Putamen (tissue), 1 donor: Measurements from ENCODE around the gene KIAA0753.

Source experiments
- DNase-seq: peaks from one replicate; pipeline ENCODE4 v3.0.0-alpha.2; 2016; ENCODE audit warnings: low spot score

The KIAA0753 gene

DNA sequence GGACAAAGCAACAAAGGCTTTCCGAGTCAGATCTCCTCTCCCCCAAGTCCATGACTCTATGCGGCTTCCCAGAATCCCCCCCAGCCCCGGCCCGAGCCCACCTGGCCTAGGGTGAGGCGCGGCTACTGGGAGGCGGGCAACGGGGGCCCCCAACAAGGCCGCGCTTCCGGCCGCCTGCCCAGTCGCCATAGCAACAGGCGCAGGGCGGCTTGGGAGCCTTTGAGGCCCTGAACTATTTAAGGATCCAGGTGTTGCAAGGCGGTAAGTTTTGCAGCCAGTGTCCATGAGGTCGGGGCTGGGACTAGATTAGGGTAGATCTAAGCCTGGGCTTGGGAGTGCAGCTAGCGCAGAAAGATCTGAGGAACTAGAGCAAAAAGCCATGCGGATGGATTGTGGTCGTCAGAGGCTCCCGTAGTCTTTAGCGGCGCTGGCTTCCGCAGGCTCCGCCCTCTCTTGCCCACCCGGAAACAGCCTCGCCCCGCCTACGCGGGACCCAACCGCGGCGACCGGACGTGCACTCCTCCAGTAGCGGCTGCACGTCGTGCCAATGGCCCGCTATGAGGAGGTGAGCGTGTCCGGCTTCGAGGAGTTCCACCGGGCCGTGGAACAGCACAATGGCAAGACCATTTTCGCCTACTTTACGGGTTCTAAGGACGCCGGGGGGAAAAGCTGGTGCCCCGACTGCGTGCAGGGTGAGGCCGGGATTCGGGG is at the start of gene KIAA0753, which contains the start of gene TXNDC17:
Gene KIAA0753 (minus strand): TSS at position 176 of the 711 bp plus-strand sequence. CDS start 5,608 bp downstream, outside the sequence.
Gene TXNDC17 (plus strand): TSS at position 525 of the 711 bp plus-strand sequence. CDS start 23 bp downstream, at position 548.
- DNase-seq, result peak; percentile 88

DNA sequence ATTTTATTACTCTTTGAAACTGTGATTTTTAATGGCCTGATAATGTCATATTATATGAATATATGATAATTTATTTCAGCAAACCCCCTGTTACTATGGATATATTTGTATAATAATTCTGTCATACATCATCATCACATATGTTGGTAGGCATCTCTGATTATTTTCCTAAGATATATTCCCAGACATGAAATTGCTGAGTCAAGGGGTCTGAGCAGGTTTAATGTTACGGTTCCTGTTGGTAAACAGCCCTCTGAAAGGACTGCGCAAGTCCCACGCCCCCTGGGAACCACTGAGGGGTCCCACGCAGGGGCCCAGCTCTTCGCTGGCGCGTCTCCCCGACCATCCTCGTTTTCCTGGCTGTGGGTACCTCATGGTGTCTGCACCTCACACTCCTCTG is 48.4 kb upstream of the KIAA0753 start:
- no peak for DNase-seq

- DNase-seq, result no peak
These were observed 45.5 kb upstream of the KIAA0753 start for GRCh38 chr17:6686026-6686425.

- DNase-seq, result no peak
These were observed 44.6 kb upstream of the KIAA0753 start for GRCh38 chr17:6684881-6685767.

GRCh38 chr17:6684460-6684783 is 43.9 kb upstream of the KIAA0753 start:
- DNase-seq, result no peak

DNA sequence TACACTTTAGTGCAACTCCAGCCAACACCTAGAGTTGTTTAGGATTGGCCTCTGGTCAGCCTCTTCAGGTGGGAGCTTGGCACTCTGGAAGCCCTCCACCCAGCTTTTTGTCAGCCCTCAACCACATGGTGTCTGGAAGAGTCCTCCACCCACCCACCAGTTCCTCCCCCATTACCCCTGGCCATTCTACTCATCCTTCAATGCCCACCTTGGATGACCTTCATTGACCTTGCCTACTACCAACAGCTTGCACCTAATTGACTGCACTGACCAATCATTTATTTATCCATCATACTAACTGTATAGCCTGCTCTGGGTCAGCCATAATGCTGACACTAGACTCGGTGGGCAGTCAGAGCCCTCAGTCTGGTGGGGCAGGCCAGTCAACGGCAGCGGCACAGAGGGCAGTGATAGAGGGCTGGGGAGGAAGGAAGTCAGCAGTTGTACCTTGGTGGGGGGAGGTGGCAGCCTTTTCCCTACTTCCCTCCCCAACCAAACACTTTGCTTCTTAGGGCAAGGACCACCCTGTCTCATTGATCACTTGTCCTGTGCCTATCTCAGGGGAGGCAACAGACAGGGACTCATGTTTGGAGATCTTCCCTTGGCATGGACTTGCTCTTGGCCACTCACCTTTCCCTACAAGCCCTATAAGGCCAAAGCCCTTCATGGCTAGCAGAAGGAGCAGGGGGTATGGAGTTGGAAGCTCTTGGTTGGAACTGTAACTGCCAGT is 43.4 kb upstream of the KIAA0753 start:
- DNase-seq, result no peak

DNA sequence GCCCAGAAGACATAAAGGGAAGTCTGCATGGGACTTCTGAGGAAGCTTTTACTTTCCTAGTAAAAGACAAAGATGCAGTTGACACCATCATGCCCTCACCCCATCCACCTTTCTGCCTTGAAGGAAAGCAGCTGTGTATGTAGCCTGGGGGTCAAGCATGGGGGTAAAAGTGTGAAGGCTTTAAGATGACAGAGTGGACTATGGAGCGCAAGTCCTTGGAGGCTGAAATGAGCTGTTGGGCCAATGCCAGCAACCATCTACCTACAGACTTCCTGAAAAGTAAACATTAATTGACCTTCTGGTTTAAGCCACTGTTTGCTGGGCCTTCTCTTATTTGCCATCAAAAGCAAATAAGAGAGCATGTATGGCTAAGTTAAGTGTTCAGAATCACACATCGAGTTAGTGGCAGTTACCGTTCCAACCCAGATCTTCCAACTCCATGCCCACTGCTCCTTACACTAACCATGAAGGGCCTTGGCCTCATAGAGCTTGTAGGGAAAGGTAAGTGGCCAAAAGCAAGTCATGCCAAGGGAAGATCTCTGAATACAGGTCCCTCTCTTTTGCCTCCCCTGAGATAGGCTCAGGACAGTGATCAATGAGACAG is 42.7 kb upstream of the KIAA0753 start:
- no peak for DNase-seq

- DNase-seq, result no peak
These were observed 41.8 kb upstream of the KIAA0753 start for GRCh38 chr17:6682339-6682738.

GRCh38 chr17:6681671-6682070 is 41.2 kb upstream of the KIAA0753 start:
- no peak for DNase-seq

DNA sequence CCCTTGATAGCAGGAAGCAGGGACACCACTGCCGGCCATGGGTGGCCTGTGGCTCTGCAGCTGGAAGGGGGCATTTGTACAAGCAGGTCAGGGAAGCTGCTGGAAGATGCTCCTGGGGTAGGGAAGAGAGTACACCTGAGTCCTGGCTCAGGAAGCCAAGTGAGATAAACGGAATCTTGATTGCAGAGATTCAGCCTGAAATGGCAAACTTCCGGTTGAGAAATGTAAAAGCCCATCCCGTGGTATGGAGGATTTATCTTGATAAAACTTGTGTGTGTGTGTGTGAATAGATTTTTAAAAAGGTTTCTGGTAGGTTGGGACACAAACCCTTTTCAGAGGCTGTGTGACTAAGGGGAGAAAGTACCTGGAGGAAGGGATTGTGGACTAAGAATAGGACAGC is 40.7 kb upstream of the KIAA0753 start:
- DNase-seq, result no peak

GRCh38 chr17:6679241-6679640 is 38.7 kb upstream of the KIAA0753 start:
- no peak for DNase-seq

GRCh38 chr17:6677946-6678345 is 37.4 kb upstream of the KIAA0753 start:
- DNase-seq, result no peak

DNA sequence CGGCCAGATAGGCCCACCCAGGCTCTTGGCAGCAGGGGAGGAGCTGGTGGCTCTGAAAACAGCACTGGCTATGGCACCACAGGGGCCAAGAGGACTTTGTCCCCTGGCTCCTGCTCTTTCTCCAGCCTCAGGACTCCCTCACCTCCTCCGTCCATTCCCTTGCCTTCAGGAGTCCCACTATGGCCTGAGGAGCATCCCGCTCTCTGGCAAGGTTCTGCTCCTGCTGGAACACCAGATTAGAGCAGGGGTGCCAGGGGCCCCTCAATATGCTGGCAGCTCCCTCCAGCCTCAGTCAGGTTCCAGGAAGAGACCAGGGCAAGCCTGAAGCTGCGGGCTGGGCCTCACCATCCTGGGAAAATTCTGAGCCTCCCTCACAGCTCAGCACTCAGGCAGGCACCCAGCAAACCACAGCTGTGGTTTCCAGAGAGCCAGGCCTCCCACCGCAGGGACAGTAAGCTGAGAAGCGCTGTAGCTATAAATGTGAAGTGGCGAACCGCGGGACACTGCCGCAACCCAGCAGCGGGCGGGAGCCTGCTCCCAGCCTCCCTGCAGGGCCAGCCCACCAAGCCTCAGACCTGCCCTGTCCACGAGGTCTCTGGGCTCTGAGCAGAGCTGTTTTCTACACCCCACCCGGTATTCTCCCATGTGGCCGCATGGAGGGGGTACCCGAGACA is 36.8 kb upstream of the KIAA0753 start:
- no peak for DNase-seq

DNA sequence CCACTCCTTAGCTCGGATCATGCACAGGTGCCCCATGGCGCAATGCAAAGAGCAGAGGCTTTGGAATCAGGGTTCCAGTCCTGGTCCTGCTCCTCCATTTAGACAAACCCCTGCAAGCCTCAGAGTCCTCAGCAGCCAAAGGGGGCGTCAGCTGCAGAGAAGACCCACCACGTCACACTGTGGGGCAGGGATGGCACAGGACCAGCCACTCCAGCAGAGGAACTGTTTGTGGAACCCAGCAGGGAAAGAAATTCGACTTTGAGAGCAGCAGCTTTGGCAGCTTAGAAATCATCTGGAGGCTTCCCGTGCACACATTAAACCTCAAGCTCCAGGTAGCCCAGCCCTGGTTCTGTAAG is 36.3 kb upstream of the KIAA0753 start:
- no peak for DNase-seq

DNA sequence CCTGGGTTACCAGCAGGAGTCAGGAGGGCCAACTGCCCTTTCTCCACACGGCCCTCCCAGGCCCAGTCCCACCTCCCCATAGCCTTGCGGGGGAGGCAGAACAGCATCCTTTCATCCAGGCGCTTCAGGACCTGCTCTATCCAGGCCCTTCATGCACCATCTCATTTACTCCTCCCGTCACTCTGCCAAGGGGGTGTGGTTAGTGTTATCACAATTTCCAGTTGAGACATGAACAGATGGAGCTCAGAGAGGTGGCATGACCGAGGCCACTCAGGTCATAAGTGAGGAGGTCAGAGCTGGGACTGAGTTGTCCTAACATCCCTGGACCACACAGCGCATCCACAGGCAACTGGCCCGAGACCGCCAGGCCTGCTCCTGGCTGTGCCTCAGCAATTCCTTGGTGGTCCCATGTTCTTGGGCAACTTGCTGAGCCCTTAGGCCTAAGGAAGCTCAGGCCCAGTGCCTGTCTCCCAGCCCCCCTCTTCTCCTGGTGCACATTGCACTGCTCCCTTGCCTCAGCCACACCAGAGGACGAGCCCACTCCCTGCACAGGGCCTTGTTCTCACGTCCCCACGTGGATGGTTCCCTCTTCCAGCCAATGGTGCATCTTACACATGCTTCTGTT is 34.8 kb upstream of the KIAA0753 start:
- DNase-seq, result no peak

DNA sequence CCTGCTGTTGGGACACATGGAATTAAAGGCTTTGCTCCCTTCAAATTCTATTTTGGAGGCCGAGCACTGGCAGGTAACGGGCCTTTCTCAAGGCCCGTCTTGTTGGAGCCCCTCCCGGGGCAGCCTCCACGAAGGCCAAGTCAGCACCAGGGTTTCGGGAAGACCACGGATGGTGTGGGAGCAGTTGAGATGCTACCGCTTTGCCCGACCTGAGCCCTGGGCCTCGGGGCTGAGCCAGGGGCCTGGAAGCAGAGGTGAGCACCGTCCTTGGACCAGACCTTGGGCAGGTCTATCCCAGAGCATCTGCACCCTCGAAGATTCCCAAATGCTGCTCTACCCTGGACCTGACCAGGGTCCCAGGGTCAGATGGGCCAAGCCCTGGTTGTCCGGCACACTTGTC is 34.1 kb upstream of the KIAA0753 start:
- no peak for DNase-seq

DNA sequence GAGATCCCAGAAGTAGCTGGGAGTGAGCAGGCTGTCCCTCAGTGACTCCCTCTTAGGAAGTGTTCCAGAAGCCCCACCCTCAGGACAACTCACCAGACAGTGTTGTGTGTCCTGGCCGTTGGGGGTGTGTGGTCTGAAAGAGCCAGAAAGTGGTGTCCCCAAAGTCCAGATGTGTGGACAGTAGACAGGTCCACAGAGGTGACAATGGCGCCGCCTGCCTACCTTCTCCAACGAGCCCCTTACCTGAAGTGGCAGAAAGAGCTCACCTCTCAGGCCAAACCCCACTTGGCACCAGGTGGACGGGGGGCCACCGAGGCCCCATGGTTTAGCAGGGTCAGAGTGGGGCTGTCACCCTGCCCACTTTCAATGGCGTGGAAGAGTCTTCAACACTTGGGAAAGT is 30.9 kb upstream of the KIAA0753 start:
- DNase-seq, result no peak

DNA sequence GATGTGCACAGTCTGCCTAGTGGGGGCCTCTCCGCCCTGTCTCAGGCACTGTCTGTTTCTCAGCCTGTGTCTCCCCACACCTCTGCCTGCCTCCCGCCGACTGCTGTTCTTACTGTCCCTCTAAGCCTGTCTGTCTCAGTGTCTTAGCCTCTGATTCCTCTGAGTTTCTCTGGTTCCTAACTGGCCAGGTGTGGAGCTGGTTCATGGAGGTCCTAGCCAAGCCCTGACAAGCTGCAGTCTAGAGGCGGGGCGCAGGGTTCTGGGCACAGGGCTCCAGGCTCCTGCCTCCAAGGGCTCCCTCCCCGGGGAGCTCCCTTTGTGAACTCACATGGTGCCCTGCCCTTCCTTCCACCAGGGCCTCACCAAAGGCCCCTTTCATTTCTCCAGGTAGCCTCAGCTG is 30.5 kb upstream of the KIAA0753 start:
- no peak for DNase-seq

DNA sequence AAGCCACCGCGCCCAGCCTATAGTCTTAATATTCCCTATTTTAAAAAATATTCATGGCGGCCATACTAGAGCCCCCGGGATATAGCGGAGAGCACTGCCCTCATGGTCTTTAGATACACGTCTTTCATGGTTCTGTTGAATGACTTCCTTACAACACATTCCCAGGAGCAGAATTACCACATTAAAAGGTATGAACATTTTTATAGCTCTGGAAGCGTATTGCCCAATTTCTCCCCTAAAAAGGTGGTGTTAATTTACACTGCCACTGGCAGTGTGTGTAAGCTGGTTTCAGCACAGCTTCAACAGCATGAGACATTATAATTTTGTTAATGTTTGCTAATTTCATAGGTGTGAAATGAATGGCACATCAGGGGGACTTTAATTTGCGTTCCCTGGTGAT is 30.1 kb upstream of the KIAA0753 start:
- DNase-seq, result no peak

DNA sequence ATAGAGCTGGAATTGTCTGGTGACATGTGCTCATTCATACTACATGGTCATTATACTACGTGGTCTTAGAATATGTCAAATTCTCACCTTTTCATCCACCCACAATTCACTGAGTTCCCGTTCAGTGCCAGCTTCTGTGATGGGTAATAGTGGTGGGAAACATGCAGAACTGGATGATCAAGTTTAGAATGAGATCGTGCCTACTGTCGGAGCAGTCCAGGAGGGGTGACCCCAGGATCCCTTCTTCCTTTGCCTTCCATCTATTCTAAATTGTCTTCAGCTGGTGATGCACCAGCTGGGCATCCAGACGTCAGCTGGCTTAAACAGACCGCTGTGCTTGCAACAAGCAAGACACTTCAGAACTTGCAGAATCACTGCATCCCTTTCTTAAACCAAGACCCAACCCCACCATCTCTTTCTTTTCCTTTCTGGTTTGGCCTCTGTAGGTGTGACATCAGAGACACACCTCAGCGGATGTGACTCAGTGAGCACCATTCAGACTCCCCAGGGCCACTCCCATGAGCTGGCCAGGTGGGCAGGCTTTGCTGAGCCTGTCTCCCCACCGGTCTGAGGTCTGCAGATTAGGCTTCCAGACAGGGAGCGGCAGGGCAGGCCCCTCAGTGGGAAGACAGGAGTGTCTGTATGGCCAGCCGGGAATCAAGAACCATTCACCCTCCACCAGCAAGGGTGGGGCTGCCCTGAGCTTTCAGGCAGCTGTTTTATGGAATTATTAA is 29.1 kb upstream of the KIAA0753 start:
- no peak for DNase-seq
